ENCODE measurements around the gene AKR1B1.

Gene AKR1B1

GRCh38 chr7:134473861-134474291 lies 15.0 kb upstream of the AKR1B1 start:
- TF ChIP-seq PAX5 (IDR thresholded peaks at IDR 0.05; ENCODE audit: insufficient read depth, low read length, severe bottlenecking) (no peak), POU2F2 (IDR thresholded peaks at IDR 0.05; ENCODE audit: low read depth, low read length) (no peak), TAF1 (IDR thresholded peaks at IDR 0.05; ENCODE audit: low read depth, low read length) (no peak), POLR2A (IDR thresholded peaks at IDR 0.05; ENCODE audit: low read depth, low read length) (no peak), SPI1 (IDR thresholded peaks at IDR 0.05; ENCODE audit: low read depth, low read length) (no peak), POLR2AphosphoS5 (IDR thresholded peaks at IDR 0.05; ENCODE audit: low read depth, low read length) (no peak)
- FAIRE-seq (no peak), DNase-seq (ENCODE audit: insufficient read length, low spot score) (no peak)

DNA sequence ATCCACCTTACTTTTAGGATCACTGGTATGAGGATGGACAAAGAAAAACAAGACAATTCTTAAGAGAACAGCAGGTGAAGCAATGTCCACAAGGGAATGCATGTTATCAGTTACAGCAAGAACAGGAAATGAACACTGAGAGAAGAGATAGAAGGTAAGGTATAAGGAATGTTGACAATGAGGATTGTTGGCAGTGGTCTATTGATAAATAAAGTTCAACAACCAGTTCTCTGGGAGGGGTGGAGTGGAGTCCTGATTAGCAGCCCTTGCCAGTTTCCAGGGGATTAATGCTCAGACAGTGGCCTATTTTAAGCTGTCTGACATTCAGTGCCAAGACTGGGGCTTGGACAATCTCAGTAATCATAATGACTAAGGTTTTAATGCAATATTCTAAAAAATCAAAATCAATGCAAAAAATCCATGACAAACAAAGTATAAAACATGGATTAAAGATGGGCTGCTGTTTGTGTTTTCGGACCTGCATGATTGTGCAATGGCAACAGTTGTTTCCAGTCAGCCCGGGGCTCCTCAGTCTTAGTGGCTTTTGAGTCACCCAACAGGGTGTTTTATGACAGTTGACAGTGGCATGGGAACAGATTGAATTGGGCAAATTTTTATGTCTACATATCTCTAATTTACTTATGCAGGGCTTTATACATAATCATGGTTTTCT lies 13.8 kb upstream of the AKR1B1 start:
- no peak for TF ChIP-seq POLR2AphosphoS5 (IDR thresholded peaks at IDR 0.05; ENCODE audit: low read depth, low read length)
- TF ChIP-seq TAF1 (IDR thresholded peaks at IDR 0.05; ENCODE audit: low read depth, low read length): no peak
- TF ChIP-seq SPI1 (IDR thresholded peaks at IDR 0.05; ENCODE audit: low read depth, low read length): no peak
- no peak for TF ChIP-seq PAX5 (IDR thresholded peaks at IDR 0.05; ENCODE audit: insufficient read depth, low read length, severe bottlenecking)
- TF ChIP-seq POLR2A (IDR thresholded peaks at IDR 0.05; ENCODE audit: low read depth, low read length): no peak
- TF ChIP-seq POU2F2 (IDR thresholded peaks at IDR 0.05; ENCODE audit: low read depth, low read length): no peak
- no peak for DNase-seq (ENCODE audit: insufficient read length, low spot score)
- FAIRE-seq: no peak

- DNase-seq (ENCODE audit: insufficient read length, low spot score) (no peak), FAIRE-seq (no peak)
- TF ChIP-seq TAF1 (IDR thresholded peaks at IDR 0.05; ENCODE audit: low read depth, low read length): no peak
- TF ChIP-seq PAX5 (IDR thresholded peaks at IDR 0.05; ENCODE audit: insufficient read depth, low read length, severe bottlenecking): no peak
- no peak for TF ChIP-seq POLR2AphosphoS5 (IDR thresholded peaks at IDR 0.05; ENCODE audit: low read depth, low read length)
- TF ChIP-seq POLR2A (IDR thresholded peaks at IDR 0.05; ENCODE audit: low read depth, low read length): no peak
- no peak for TF ChIP-seq SPI1 (IDR thresholded peaks at IDR 0.05; ENCODE audit: low read depth, low read length)
- no peak for TF ChIP-seq POU2F2 (IDR thresholded peaks at IDR 0.05; ENCODE audit: low read depth, low read length)
Observed at GRCh38 chr7:134470864-134471263, 12.0 kb upstream of the AKR1B1 start.

DNA sequence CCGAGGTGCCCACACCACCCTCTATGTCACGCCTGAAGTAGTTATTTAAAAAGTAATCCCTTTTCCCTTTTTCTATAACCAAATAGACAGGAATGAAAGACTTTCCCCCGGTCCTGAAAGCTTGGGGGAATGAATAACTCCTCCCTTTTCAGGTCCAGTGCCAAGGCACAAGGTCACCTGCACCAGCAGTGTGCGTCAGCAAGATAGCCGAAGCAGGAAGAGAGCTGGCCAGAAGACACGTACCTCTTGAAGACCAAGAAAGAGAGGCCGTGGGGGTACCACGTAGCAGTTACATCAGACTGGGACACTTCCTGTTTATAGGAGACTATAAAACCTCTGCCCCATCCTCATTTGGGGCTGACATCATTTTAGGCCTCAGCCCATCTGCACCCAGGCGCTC lies 10.7 kb upstream of the AKR1B1 start:
- no peak for TF ChIP-seq POLR2A (IDR thresholded peaks at IDR 0.05; ENCODE audit: low read depth, low read length)
- TF ChIP-seq PAX5 (IDR thresholded peaks at IDR 0.05; ENCODE audit: insufficient read depth, low read length, severe bottlenecking): no peak
- no peak for TF ChIP-seq SPI1 (IDR thresholded peaks at IDR 0.05; ENCODE audit: low read depth, low read length)
- no peak for TF ChIP-seq POU2F2 (IDR thresholded peaks at IDR 0.05; ENCODE audit: low read depth, low read length)
- TF ChIP-seq TAF1 (IDR thresholded peaks at IDR 0.05; ENCODE audit: low read depth, low read length): no peak
- no peak for TF ChIP-seq POLR2AphosphoS5 (IDR thresholded peaks at IDR 0.05; ENCODE audit: low read depth, low read length)
- no peak for DNase-seq (ENCODE audit: insufficient read length, low spot score)
- FAIRE-seq: no peak

GRCh38 chr7:134468475-134468874 lies 9.6 kb upstream of the AKR1B1 start:
- TF ChIP-seq POLR2A (IDR thresholded peaks at IDR 0.05; ENCODE audit: low read depth, low read length): no peak
- TF ChIP-seq TAF1 (IDR thresholded peaks at IDR 0.05; ENCODE audit: low read depth, low read length): no peak
- TF ChIP-seq SPI1 (IDR thresholded peaks at IDR 0.05; ENCODE audit: low read depth, low read length): no peak
- no peak for TF ChIP-seq POLR2AphosphoS5 (IDR thresholded peaks at IDR 0.05; ENCODE audit: low read depth, low read length)
- no peak for TF ChIP-seq POU2F2 (IDR thresholded peaks at IDR 0.05; ENCODE audit: low read depth, low read length)
- TF ChIP-seq PAX5 (IDR thresholded peaks at IDR 0.05; ENCODE audit: insufficient read depth, low read length, severe bottlenecking): no peak
- FAIRE-seq: no peak
- no peak for DNase-seq (ENCODE audit: insufficient read length, low spot score)

GRCh38 chr7:134468054-134468453 lies 9.2 kb upstream of the AKR1B1 start:
- FAIRE-seq: no peak
- DNase-seq (ENCODE audit: insufficient read length, low spot score): no peak
- TF ChIP-seq POLR2AphosphoS5 (IDR thresholded peaks at IDR 0.05; ENCODE audit: low read depth, low read length) (no peak), POLR2A (IDR thresholded peaks at IDR 0.05; ENCODE audit: low read depth, low read length) (no peak), PAX5 (IDR thresholded peaks at IDR 0.05; ENCODE audit: insufficient read depth, low read length, severe bottlenecking) (no peak), TAF1 (IDR thresholded peaks at IDR 0.05; ENCODE audit: low read depth, low read length) (no peak), POU2F2 (IDR thresholded peaks at IDR 0.05; ENCODE audit: low read depth, low read length) (no peak), SPI1 (IDR thresholded peaks at IDR 0.05; ENCODE audit: low read depth, low read length) (no peak)

DNA sequence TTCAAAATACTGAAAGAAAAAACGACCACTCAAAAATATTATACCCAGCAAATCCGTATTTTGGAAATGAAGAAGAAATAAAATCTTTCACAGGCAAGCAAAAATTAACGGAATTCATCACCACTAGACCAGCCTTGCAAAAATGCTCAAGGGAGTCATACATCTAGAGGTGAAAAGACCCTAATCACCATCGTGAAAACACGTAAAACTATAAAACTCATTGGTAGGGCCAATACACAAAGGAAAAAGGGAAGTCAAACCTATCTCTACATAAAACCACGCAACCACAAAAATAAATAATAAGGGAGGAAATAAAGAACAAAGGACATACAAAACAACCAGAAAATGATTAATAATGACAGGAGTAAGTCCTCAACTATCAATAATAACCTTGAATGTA lies 6.6 kb upstream of the AKR1B1 start:
- no peak for FAIRE-seq

GRCh38 chr7:134464496-134464895 lies 5.6 kb upstream of the AKR1B1 start:
- no peak for DNase-seq (ENCODE audit: insufficient read length, low spot score)
- TF ChIP-seq PAX5 (IDR thresholded peaks at IDR 0.05; ENCODE audit: insufficient read depth, low read length, severe bottlenecking) (no peak), SPI1 (IDR thresholded peaks at IDR 0.05; ENCODE audit: low read depth, low read length) (no peak), TAF1 (IDR thresholded peaks at IDR 0.05; ENCODE audit: low read depth, low read length) (no peak)
- no peak for FAIRE-seq

More for the DNA sequence above, 6.6 kb upstream of the AKR1B1 start:
- DNase-seq (ENCODE audit: insufficient read length, low spot score): no peak
- TF ChIP-seq POLR2AphosphoS5 (IDR thresholded peaks at IDR 0.05; ENCODE audit: low read depth, low read length): no peak
- no peak for TF ChIP-seq TAF1 (IDR thresholded peaks at IDR 0.05; ENCODE audit: low read depth, low read length)
- no peak for TF ChIP-seq SPI1 (IDR thresholded peaks at IDR 0.05; ENCODE audit: low read depth, low read length)
- TF ChIP-seq POU2F2 (IDR thresholded peaks at IDR 0.05; ENCODE audit: low read depth, low read length): no peak
- TF ChIP-seq PAX5 (IDR thresholded peaks at IDR 0.05; ENCODE audit: insufficient read depth, low read length, severe bottlenecking): no peak
- TF ChIP-seq POLR2A (IDR thresholded peaks at IDR 0.05; ENCODE audit: low read depth, low read length): no peak

DNA sequence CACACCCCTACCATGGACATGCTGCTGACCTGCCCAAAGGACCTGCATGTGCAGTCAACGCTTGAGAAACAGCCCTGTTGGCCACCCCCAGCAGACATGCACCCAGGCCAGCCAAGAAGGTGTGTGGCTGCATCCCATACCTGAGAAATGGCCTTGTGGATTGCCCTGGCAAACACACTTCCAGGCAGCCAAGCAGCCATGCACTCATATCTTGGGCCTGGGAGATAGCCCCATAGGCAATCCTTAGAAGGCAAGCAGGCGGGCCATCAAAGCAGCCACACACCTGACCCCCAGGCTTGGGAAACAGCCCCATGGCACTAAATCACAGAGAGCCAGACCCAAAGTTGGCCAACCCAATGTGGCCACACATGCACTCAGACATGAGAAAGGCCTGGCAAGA lies 4.9 kb upstream of the AKR1B1 start:
- FAIRE-seq (no peak), DNase-seq (ENCODE audit: insufficient read length, low spot score) (no peak)
- TF ChIP-seq SPI1 (IDR thresholded peaks at IDR 0.05; ENCODE audit: low read depth, low read length) (no peak), POLR2AphosphoS5 (IDR thresholded peaks at IDR 0.05; ENCODE audit: low read depth, low read length) (no peak), POU2F2 (IDR thresholded peaks at IDR 0.05; ENCODE audit: low read depth, low read length) (no peak), TAF1 (IDR thresholded peaks at IDR 0.05; ENCODE audit: low read depth, low read length) (no peak), POLR2A (IDR thresholded peaks at IDR 0.05; ENCODE audit: low read depth, low read length) (no peak), PAX5 (IDR thresholded peaks at IDR 0.05; ENCODE audit: insufficient read depth, low read length, severe bottlenecking) (no peak)
